ENCODE results near the gene PTCD3.

Gene PTCD3

GRCh38 chr2:86143307-86143706 lies 37.3 kb downstream of the PTCD3 start:
- in situ Hi-C loops (cut with MboI; ENCODE audit: low sequenced_read_pairs) = no loop called here

GRCh38 chr2:86143926-86144685 lies 38.1 kb downstream of the PTCD3 start:
- in situ Hi-C loops (cut with MboI; ENCODE audit: low sequenced_read_pairs) = no loop called here

- in situ Hi-C loops (cut with MboI; ENCODE audit: low sequenced_read_pairs) = no loop called here
Observed at GRCh38 chr2:86147793-86148192, 41.8 kb downstream of the PTCD3 start.

GRCh38 chr2:86150502-86150901 lies 44.5 kb downstream of the PTCD3 start:
- in situ Hi-C loops (cut with MboI; ENCODE audit: low sequenced_read_pairs) = no loop called here

- in situ Hi-C loops (cut with MboI; ENCODE audit: low sequenced_read_pairs) = no loop called here
Observed at GRCh38 chr2:86157009-86157556, 51.0 kb downstream of the PTCD3 start.

- in situ Hi-C loops (cut with MboI; ENCODE audit: low sequenced_read_pairs) = no loop called here
Observed at GRCh38 chr2:86158286-86158685, 52.3 kb downstream of the PTCD3 start.

GRCh38 chr2:86160156-86160952 lies 54.3 kb downstream of the PTCD3 start:
- in situ Hi-C loops (cut with MboI; ENCODE audit: low sequenced_read_pairs) = no loop called here

GRCh38 chr2:86170449-86170848 lies 64.4 kb downstream of the PTCD3 start:
- in situ Hi-C loops (cut with MboI; ENCODE audit: low sequenced_read_pairs) = no loop called here

GRCh38 chr2:86171295-86171694 lies 65.3 kb downstream of the PTCD3 start:
- in situ Hi-C loops (cut with MboI; ENCODE audit: low sequenced_read_pairs) = no loop called here

GRCh38 chr2:86172610-86173009 lies 66.6 kb downstream of the PTCD3 start:
- in situ Hi-C loops (cut with MboI; ENCODE audit: low sequenced_read_pairs) = no loop called here

- in situ Hi-C loops (cut with MboI; ENCODE audit: low sequenced_read_pairs) = no loop called here
Observed at GRCh38 chr2:86174445-86174844, 68.4 kb downstream of the PTCD3 start.

GRCh38 chr2:86175828-86176227 lies 69.8 kb downstream of the PTCD3 start:
- in situ Hi-C loops (cut with MboI; ENCODE audit: low sequenced_read_pairs) = no loop called here

GRCh38 chr2:86176597-86176996 lies 70.6 kb downstream of the PTCD3 start:
- in situ Hi-C loops (cut with MboI; ENCODE audit: low sequenced_read_pairs) = no loop called here

- in situ Hi-C loops (cut with MboI; ENCODE audit: low sequenced_read_pairs) = no loop called here
Observed at GRCh38 chr2:86185517-86186212, 79.6 kb downstream of the PTCD3 start.

- in situ Hi-C loops (cut with MboI; ENCODE audit: low sequenced_read_pairs) = no loop called here
Observed at GRCh38 chr2:86186431-86186830, 80.4 kb downstream of the PTCD3 start.

GRCh38 chr2:86189782-86190416 lies 83.9 kb downstream of the PTCD3 start:
- in situ Hi-C loops (cut with MboI; ENCODE audit: low sequenced_read_pairs) = no loop called here

Measured in HL-60/S4 treated with retinoic acid at 250 ng/mL for 4 days and 3 days (cell line).